WTC11 (cell line): ENCODE data around the gene MAP3K14.

Source experiments
- CREB1 ChIP-seq: sonication (generic); formaldehyde crosslinking; IDR thresholded peaks from 2 replicates; pipeline ENCODE4 v1.8.0; 2023; ENCODE audit warnings: mild to moderate bottlenecking, missing genetic modification reagents
- ELF4 ChIP-seq: sonication (generic); formaldehyde crosslinking; IDR thresholded peaks from 2 replicates; pipeline ENCODE4 v1.8.1; 2022; ENCODE audit warnings: low read depth, mild to moderate bottlenecking, moderate library complexity, missing genetic modification reagents
- ESRRA ChIP-seq: sonication (generic); formaldehyde crosslinking; IDR thresholded peaks from 2 replicates; pipeline ENCODE4 v1.8.1; 2022; ENCODE audit warnings: mild to moderate bottlenecking, missing genetic modification reagents, borderline replicate concordance
- FOXJ3 ChIP-seq: sonication (generic); formaldehyde crosslinking; IDR thresholded peaks from 2 replicates; pipeline ENCODE4 v1.9.0; 2021; ENCODE audit warnings: missing genetic modification reagents, mild to moderate bottlenecking, borderline replicate concordance
- NR3C1 ChIP-seq: sonication (generic); formaldehyde crosslinking; conservative IDR thresholded peaks from 2 replicates; pipeline ENCODE4 v1.8.1; 2023; ENCODE audit warnings: low read depth, mild to moderate bottlenecking, missing genetic modification reagents
- TEAD1 ChIP-seq: sonication (generic); formaldehyde crosslinking; IDR thresholded peaks from 2 replicates; pipeline ENCODE4 v1.8.0; 2022; ENCODE audit warnings: mild to moderate bottlenecking, missing genetic modification reagents
- ZNF138 ChIP-seq: sonication (generic); formaldehyde crosslinking; conservative IDR thresholded peaks from 2 replicates; pipeline ENCODE4 v1.8.1; 2022; ENCODE audit warnings: mild to moderate bottlenecking, moderate library complexity, missing genetic modification reagents
- TF ChIP-seq, protein P1 (sequence below): fragments of 200-600 bp; IDR thresholded peaks from 2 replicates; pipeline ENCODE4 v1.8.0; 2022; ENCODE audit warnings: antibody characterized with exemption
- TF ChIP-seq, protein P2 (sequence below): sonication (generic); formaldehyde crosslinking; IDR thresholded peaks from 2 replicates; pipeline ENCODE4 v1.8.1; 2023; ENCODE audit warnings: mild to moderate bottlenecking, missing genetic modification reagents, moderate library complexity
- TF ChIP-seq, protein P3 (sequence below): sonication (generic); formaldehyde crosslinking; IDR thresholded peaks from 2 replicates; pipeline ENCODE4 v1.8.0; 2022; ENCODE audit warnings: mild to moderate bottlenecking, missing genetic modification reagents
- TF ChIP-seq, protein P4 (sequence below): sonication (generic); formaldehyde crosslinking; conservative IDR thresholded peaks from 2 replicates; pipeline ENCODE4 v1.8.1; 2022; ENCODE audit warnings: mild to moderate bottlenecking, missing genetic modification reagents
- TF ChIP-seq, protein P5 (sequence below): sonication (generic); formaldehyde crosslinking; IDR thresholded peaks from 2 replicates; pipeline ENCODE4 v1.8.1; 2023; ENCODE audit warnings: mild to moderate bottlenecking, missing genetic modification reagents, moderate library complexity
- TF ChIP-seq, protein P6 (sequence below): sonication (generic); formaldehyde crosslinking; IDR thresholded peaks from 2 replicates; pipeline ENCODE4 v1.8.1; 2022; ENCODE audit warnings: mild to moderate bottlenecking, missing genetic modification reagents, moderate library complexity, borderline replicate concordance

DNA sequence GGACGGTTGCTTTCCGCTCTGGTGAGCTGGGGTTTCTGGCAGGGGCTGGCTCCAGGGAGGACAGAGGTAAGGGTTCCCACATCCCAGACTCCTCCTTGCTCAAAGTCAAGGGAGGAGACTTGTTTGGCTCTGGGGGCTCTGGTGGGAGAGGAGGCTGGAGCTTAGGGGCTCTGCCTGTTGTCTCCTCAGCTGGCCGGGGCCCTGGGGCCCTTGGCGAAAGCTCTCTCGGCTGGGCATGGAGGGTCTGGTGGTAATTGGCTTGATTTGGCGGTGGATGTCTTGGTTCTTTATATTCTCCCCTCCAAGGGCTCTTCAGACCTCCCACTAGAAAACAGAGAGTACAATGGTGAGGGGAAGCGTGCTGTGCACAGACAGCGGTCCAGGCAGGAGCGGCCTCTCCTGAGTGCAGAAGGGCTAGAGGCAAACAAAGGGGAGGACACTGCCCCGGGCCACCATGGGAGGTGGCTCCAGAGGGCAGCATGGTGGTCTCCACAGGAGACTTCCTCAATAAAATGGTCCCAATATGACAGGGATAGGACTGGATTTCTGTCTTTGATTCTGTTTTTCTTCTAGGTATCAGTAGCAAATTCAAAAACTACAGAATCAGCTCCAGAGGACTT lies 49.3 kb downstream of the MAP3K14 start:
- TF ChIP-seq ELF4 (no peak), FOXJ3 (CRISPR knock-in tag) (no peak), NR3C1 (CRISPR knock-in tag) (no peak), TEAD1 (CRISPR knock-in tag) (no peak), ZNF138 (CRISPR knock-in tag) (no peak), ESRRA (CRISPR knock-in tag) (no peak), CREB1 (CRISPR knock-in tag) (no peak)
- TF ChIP-seq, protein P1, sequence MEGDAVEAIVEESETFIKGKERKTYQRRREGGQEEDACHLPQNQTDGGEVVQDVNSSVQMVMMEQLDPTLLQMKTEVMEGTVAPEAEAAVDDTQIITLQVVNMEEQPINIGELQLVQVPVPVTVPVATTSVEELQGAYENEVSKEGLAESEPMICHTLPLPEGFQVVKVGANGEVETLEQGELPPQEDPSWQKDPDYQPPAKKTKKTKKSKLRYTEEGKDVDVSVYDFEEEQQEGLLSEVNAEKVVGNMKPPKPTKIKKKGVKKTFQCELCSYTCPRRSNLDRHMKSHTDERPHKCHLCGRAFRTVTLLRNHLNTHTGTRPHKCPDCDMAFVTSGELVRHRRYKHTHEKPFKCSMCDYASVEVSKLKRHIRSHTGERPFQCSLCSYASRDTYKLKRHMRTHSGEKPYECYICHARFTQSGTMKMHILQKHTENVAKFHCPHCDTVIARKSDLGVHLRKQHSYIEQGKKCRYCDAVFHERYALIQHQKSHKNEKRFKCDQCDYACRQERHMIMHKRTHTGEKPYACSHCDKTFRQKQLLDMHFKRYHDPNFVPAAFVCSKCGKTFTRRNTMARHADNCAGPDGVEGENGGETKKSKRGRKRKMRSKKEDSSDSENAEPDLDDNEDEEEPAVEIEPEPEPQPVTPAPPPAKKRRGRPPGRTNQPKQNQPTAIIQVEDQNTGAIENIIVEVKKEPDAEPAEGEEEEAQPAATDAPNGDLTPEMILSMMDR: no peak
- TF ChIP-seq, protein P2, sequence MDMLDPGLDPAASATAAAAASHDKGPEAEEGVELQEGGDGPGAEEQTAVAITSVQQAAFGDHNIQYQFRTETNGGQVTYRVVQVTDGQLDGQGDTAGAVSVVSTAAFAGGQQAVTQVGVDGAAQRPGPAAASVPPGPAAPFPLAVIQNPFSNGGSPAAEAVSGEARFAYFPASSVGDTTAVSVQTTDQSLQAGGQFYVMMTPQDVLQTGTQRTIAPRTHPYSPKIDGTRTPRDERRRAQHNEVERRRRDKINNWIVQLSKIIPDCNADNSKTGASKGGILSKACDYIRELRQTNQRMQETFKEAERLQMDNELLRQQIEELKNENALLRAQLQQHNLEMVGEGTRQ (CRISPR knock-in tag): no peak
- TF ChIP-seq, protein P3, sequence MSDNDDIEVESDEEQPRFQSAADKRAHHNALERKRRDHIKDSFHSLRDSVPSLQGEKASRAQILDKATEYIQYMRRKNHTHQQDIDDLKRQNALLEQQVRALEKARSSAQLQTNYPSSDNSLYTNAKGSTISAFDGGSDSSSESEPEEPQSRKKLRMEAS: no peak
- TF ChIP-seq, protein P4, sequence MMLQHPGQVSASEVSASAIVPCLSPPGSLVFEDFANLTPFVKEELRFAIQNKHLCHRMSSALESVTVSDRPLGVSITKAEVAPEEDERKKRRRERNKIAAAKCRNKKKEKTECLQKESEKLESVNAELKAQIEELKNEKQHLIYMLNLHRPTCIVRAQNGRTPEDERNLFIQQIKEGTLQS (CRISPR knock-in tag): no peak
- TF ChIP-seq, protein P5, sequence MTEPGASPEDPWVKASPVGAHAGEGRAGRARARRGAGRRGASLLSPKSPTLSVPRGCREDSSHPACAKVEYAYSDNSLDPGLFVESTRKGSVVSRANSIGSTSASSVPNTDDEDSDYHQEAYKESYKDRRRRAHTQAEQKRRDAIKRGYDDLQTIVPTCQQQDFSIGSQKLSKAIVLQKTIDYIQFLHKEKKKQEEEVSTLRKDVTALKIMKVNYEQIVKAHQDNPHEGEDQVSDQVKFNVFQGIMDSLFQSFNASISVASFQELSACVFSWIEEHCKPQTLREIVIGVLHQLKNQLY: no peak
- TF ChIP-seq, protein P6, sequence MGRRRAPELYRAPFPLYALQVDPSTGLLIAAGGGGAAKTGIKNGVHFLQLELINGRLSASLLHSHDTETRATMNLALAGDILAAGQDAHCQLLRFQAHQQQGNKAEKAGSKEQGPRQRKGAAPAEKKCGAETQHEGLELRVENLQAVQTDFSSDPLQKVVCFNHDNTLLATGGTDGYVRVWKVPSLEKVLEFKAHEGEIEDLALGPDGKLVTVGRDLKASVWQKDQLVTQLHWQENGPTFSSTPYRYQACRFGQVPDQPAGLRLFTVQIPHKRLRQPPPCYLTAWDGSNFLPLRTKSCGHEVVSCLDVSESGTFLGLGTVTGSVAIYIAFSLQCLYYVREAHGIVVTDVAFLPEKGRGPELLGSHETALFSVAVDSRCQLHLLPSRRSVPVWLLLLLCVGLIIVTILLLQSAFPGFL (CRISPR knock-in tag): no peak
